ENCODE measurements around the gene CISH. TPM values are rescaled to one million over a fixed set of nuclear protein-coding genes. Genes with fewer than 3 reads are reported as not detected.

CISH gene
- total RNA-seq, 1 donor from 2014 or later, result 6.1 TPM

- H3K9me3 ChIP-seq, result no peaks in the 10 kb centered on the region
- no peak overlapping the region for H3K27ac ChIP-seq
- H3K4me1 ChIP-seq, result peaks cover 0 to 9% of the 10 kb centered on the region in 2 donors
- no peak overlapping the region for H3K4me3 ChIP-seq
- intact Hi-C loops (cut with DNase I), result no loop called here
- no peaks in the 10 kb centered on the region for H3K36me3 ChIP-seq
- DNase-seq (ENCODE audit: low spot score in 2 of 2), result no peak
- no peaks in the 10 kb centered on the region for H3K27me3 ChIP-seq
- TF ChIP-seq CTCF (IDR thresholded peaks at IDR 0.05), result no peak
Measured at GRCh38 chr3:50623840-50624474, 12.4 kb upstream of the CISH start.

DNA sequence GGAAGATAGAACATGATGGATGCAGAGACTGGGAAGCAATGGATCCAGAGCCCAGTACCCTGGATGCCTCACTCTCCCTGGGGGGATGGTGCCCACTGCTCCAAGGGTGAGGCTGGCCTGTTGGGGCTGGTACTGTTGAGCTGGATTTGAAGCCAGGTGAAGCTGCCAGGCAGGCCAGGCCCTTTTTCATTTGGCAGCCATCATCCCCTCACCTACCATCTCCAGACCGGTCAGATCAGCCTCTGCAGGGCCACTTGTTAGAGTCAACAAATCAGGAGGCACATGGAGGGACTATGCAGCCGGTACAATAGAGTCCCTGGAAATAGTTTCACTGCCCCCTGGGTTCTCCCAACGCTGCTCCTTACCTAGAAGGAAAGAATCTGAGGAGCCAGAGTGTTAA, 11.3 kb upstream of the CISH start:
- H3K36me3 ChIP-seq, result no peaks in the 10 kb centered on the region
- peaks cover 0 to 14% of the 10 kb centered on the region in 2 donors for H3K4me1 ChIP-seq
- H3K27ac ChIP-seq, result no peak overlapping the region
- no peak for TF ChIP-seq CTCF (IDR thresholded peaks at IDR 0.05)
- intact Hi-C loops (cut with DNase I), result no loop called here
- no peaks in the 10 kb centered on the region for H3K27me3 ChIP-seq
- no peak overlapping the region for H3K4me3 ChIP-seq
- no peaks in the 10 kb centered on the region for H3K9me3 ChIP-seq
- DNase-seq (ENCODE audit: low spot score in 2 of 2), result no peak

GRCh38 chr3:50620820-50621219, 9.2 kb upstream of the CISH start:
- intact Hi-C loops (cut with DNase I), result no loop called here
- no peak for DNase-seq (ENCODE audit: low spot score in 2 of 2)
- Histone ChIP-seq H3K9me3 (no peaks in the 10 kb centered on the region), H3K27me3 (no peaks in the 10 kb centered on the region), H3K27ac (no peak overlapping the region), H3K36me3 (no peaks in the 10 kb centered on the region), H3K4me3 (no peak overlapping the region), H3K4me1 (peaks cover 0 to 23% of the 10 kb centered on the region in 2 donors)
- no peak for TF ChIP-seq CTCF (IDR thresholded peaks at IDR 0.05)

DNA sequence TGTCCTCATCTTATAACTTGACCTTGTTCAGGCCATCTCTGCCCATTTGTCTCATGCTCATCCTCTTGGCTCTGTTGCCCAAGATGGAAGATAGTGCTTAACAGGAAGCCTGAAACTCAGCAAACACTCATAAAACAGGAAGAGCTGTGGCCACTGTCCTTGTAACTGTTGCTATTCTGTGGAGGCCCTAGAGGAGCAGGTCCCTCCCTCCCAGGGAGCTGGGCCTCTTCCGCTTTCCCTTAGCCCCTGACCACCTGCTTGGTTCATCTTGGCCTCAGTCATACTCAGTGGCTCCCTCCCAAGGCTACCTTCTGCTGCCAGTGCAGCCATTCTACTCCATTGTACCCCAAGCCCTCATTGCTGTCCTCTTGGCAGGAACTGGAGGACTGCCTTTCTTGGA, 8.8 kb upstream of the CISH start:
- no peak for DNase-seq (ENCODE audit: low spot score in 2 of 2)
- Histone ChIP-seq H3K27ac (peak overlapping the region in 1 of 2 donors; percentile 14), H3K9me3 (no peaks in the 10 kb centered on the region), H3K4me1 (peaks cover 0 to 25% of the 10 kb centered on the region in 2 donors), H3K4me3 (no peak overlapping the region), H3K27me3 (no peaks in the 10 kb centered on the region), H3K36me3 (no peaks in the 10 kb centered on the region)
- TF ChIP-seq CTCF (IDR thresholded peaks at IDR 0.05), result no peak
- intact Hi-C loops (cut with DNase I), result no loop called here

GRCh38 chr3:50617911-50618481, 6.4 kb upstream of the CISH start:
- no peaks in the 10 kb centered on the region for H3K27me3 ChIP-seq
- peaks cover 0 to 25% of the 10 kb centered on the region in 2 donors for H3K4me1 ChIP-seq
- intact Hi-C loops (cut with DNase I), result loop anchor here (2.0 to 10.0 kb wide), 6 partner anchors 17 to 1347 kb away; partner anchors contain the start of genes DOCK3 and PCBP4
- H3K27ac ChIP-seq, result peak overlapping the region; percentile 78 to 90
- no peaks in the 10 kb centered on the region for H3K36me3 ChIP-seq
- TF ChIP-seq CTCF (IDR thresholded peaks at IDR 0.05), result no peak
- DNase-seq (ENCODE audit: low spot score in 2 of 2), result no peak
- no peaks in the 10 kb centered on the region for H3K9me3 ChIP-seq
- peak overlapping the region; percentile 93 to 99 for H3K4me3 ChIP-seq
